H9 (cell line): ENCODE results near the gene PLPPR5. TPM values are rescaled to one million over a fixed set of nuclear protein-coding genes. Genes with fewer than 3 reads are reported as not detected.

ENCODE experiments used
- DNase-seq: peaks from one replicate; pipeline ENCODE4 v3.0.0-alpha.2; 2017
- H2AFZ ChIP-seq: one replicate; pipeline ENCODE4 v1.6.1; 2013; ENCODE audit warnings: mild to moderate bottlenecking, low read length, control low read depth, moderate library complexity
- H2AK5ac ChIP-seq: 2 replicates; pipeline ENCODE4 v1.6.1; 2013; ENCODE audit warnings: low read length, control low read depth, mixed read lengths; ENCODE audit not compliant: insufficient read length
- H2BK120ac ChIP-seq: one replicate; pipeline ENCODE4 v1.6.1; 2013; ENCODE audit warnings: low read depth, mild to moderate bottlenecking, low read length, control low read depth, inconsistent platforms; ENCODE audit not compliant: poor library complexity, severe bottlenecking
- H2BK12ac ChIP-seq: 2 replicates; pipeline ENCODE4 v1.6.1; 2013; ENCODE audit warnings: low read length, control low read depth, mixed read lengths, low read depth; ENCODE audit not compliant: insufficient read length
- H2BK15ac ChIP-seq: 2 replicates; pipeline ENCODE4 v1.6.1; 2013; ENCODE audit warnings: low read depth, low read length, control low read depth
- H2BK20ac ChIP-seq: one replicate; pipeline ENCODE4 v1.6.1; 2013; ENCODE audit warnings: low read depth, mild to moderate bottlenecking, low read length, control low read depth, inconsistent platforms; ENCODE audit not compliant: poor library complexity, severe bottlenecking
- H2BK5ac ChIP-seq: 2 replicates; pipeline ENCODE4 v1.6.1; 2013; ENCODE audit warnings: low read length, control low read depth, mixed read lengths; ENCODE audit not compliant: insufficient read length
- H3K14ac ChIP-seq: 2 replicates; pipeline ENCODE4 v1.6.1; 2013; ENCODE audit warnings: low read length, control low read depth; ENCODE audit not compliant: insufficient read depth
- H3K18ac ChIP-seq: 2 replicates; pipeline ENCODE4 v1.6.1; 2013; ENCODE audit warnings: low read depth, mild to moderate bottlenecking, mixed read lengths, low read length, control low read depth; ENCODE audit not compliant: insufficient read length
- H3K23ac ChIP-seq: 2 replicates; pipeline ENCODE4 v1.6.1; 2013; ENCODE audit warnings: low read length, control low read depth, mixed read lengths, low read depth; ENCODE audit not compliant: insufficient read length
- H3K23me2 ChIP-seq: 2 replicates; pipeline ENCODE4 v1.6.1; 2013; ENCODE audit warnings: low read depth, mild to moderate bottlenecking, mixed read lengths, low read length, control low read depth; ENCODE audit not compliant: insufficient read length, poor library complexity, severe bottlenecking
- H3K27ac ChIP-seq: 2 replicates; pipeline ENCODE4 v1.5.1; 2013; ENCODE audit warnings: low read length, control low read depth, mixed read lengths, low read depth; ENCODE audit not compliant: insufficient read length
- H3K27me3 ChIP-seq: 2 replicates; pipeline ENCODE4 v1.6.1; 2013; ENCODE audit warnings: low read length, control low read depth, inconsistent platforms; ENCODE audit not compliant: insufficient read depth
- H3K4ac ChIP-seq: 2 replicates; pipeline ENCODE4 v1.6.1; 2013; ENCODE audit warnings: low read depth, mild to moderate bottlenecking, control low read depth, inconsistent platforms, low read length, moderate library complexity
- H3K4me1 ChIP-seq: 2 replicates; pipeline ENCODE4 v1.6.1; 2013; ENCODE audit warnings: low read length, control low read depth, inconsistent platforms; ENCODE audit not compliant: insufficient read depth
- H3K4me2 ChIP-seq: 2 replicates; pipeline ENCODE4 v1.6.1; 2013; ENCODE audit warnings: low read length, control low read depth, mixed read lengths; ENCODE audit not compliant: insufficient read length, insufficient read depth
- H3K56ac ChIP-seq: 2 replicates; pipeline ENCODE4 v1.6.1; 2013; ENCODE audit warnings: low read depth, mild to moderate bottlenecking, mixed read lengths, low read length, control low read depth; ENCODE audit not compliant: insufficient read length
- H3K79me1 ChIP-seq: 2 replicates; pipeline ENCODE4 v1.6.1; 2013; ENCODE audit warnings: low read depth, mild to moderate bottlenecking, moderate library complexity, low read length, control low read depth, inconsistent platforms; ENCODE audit not compliant: insufficient read depth, poor library complexity, severe bottlenecking
- H3K79me2 ChIP-seq: 2 replicates; pipeline ENCODE4 v1.6.1; 2013; ENCODE audit warnings: low read length, control low read depth, inconsistent platforms; ENCODE audit not compliant: insufficient read depth
- H3K9ac ChIP-seq: 2 replicates; pipeline ENCODE4 v1.6.1; 2013; ENCODE audit warnings: low read length, control low read depth, mixed read lengths; ENCODE audit not compliant: insufficient read length; ENCODE audit errors: extremely low read depth
- H3K9me3 ChIP-seq: one replicate; pipeline ENCODE4 v1.6.1; 2013; ENCODE audit warnings: low read depth, low read length, inconsistent platforms; ENCODE audit not compliant: control insufficient read depth
- H3T11ph ChIP-seq: one replicate; pipeline ENCODE4 v1.6.1; 2013; ENCODE audit warnings: mild to moderate bottlenecking, low read length, control low read depth, inconsistent platforms
- H4K20me1 ChIP-seq: one replicate; pipeline ENCODE4 v1.6.1; 2013; ENCODE audit not compliant: control insufficient read depth, insufficient read length, insufficient read depth
- H4K5ac ChIP-seq: 2 replicates; pipeline ENCODE4 v1.6.1; 2013; ENCODE audit warnings: low read depth, mild to moderate bottlenecking, mixed read lengths, low read length, control low read depth; ENCODE audit not compliant: insufficient read length
- H4K8ac ChIP-seq: replicated peaks from 2 replicates; pipeline ENCODE4 v1.6.1; 2013; ENCODE audit warnings: low read length, control low read depth, mixed read lengths, low read depth; ENCODE audit not compliant: insufficient read length
- H4K91ac ChIP-seq: 2 replicates; pipeline ENCODE4 v1.6.1; 2013; ENCODE audit warnings: low read depth, mild to moderate bottlenecking, moderate library complexity, mixed read lengths, low read length, control low read depth; ENCODE audit not compliant: insufficient read length
- H3K27ac Mint-ChIP-seq, 3 experiments: 2 replicates in 2 of 3; 3 replicates in 1 of 3; pipeline ENCODE4 v1.8.0; 2020 to 2021; ENCODE audit warnings: mixed read lengths in 3 of 3, mild to moderate bottlenecking in 1 of 3, moderate library complexity in 1 of 3
- H3K27me3 Mint-ChIP-seq: 2 replicates; pipeline ENCODE4 v1.8.0; 2021; ENCODE audit warnings: low read depth, mild to moderate bottlenecking, moderate library complexity, mixed read lengths
- H3K36me3 Mint-ChIP-seq, 3 experiments: 2 replicates in 2 of 3; 3 replicates in 1 of 3; pipeline ENCODE4 v1.8.0; 2020 to 2021; ENCODE audit warnings: low read depth in 3 of 3, mixed read lengths in 3 of 3; ENCODE audit not compliant: insufficient read depth in 1 of 3
- H3K4me1 Mint-ChIP-seq, 2 experiments: 2 replicates each; pipeline ENCODE4 v1.8.0; 2020; ENCODE audit warnings: mixed read lengths in 2 of 2
- H3K4me3 Mint-ChIP-seq, 2 experiments: 2 replicates in 1 of 2; 3 replicates in 1 of 2; pipeline ENCODE4 v1.8.0; 2020 to 2021; ENCODE audit warnings: mild to moderate bottlenecking in 2 of 2, mixed read lengths in 2 of 2, moderate library complexity in 1 of 2
- H3K9me3 Mint-ChIP-seq, 2 experiments: 2 replicates in 1 of 2; 3 replicates in 1 of 2; pipeline ENCODE4 v1.8.0; 2020; ENCODE audit warnings: mild to moderate bottlenecking in 2 of 2, mixed read lengths in 2 of 2, moderate library complexity in 1 of 2
- WGBS: extraction: QIAGEN DNeasy Blood & Tissue Kit; methylation state at CpG from one replicate; pipeline ENCODE4 v1.1.7; 2013; ENCODE audit warnings: missing lambda C conversion rate, low lambda C conversion rate, mixed read lengths; ENCODE audit not compliant: insufficient read length; ENCODE audit errors: extremely low coverage; 5-methylcytosine and 5-hydroxymethylcytosine counted together
- total RNA-seq: library from RNA; stranded (reverse); gene quantifications from 2 replicates; pipeline ENCODE4 v1.2.1, GENCODE V29; 2021
- TF ChIP-seq, protein P1 (sequence below): fragments of 200-600 bp; sonication (generic); conservative IDR thresholded peaks from 3 replicates; pipeline ENCODE4 v1.8.0; 2021; ENCODE audit warnings: antibody characterized with exemption, mild to moderate bottlenecking

PLPPR5 gene
- total RNA-seq, 1 experiment from 2014 or later, result 1.4 TPM

DNA sequence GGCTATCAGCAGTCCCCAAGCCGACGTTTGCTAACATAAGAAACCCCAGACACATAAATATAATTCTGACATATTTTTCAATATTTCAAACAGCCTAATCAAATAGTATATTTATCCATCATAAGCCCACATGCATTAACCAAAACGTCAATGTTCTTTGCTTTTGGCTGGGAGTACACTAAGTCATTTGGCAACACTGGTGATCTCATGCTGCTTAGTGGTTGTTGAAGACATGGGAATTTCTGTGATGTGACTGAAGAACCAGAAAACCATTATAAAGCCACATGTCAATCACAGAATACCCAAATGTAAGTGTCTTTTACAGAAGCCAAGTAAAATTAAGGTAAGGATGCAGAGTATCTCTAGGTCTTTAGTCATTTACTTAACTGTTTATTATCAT, 57.6 kb downstream of the PLPPR5 start:
- no peak overlapping the region for H3K27ac ChIP-seq
- H3K4me2 ChIP-seq, result no peak overlapping the region
- Mint-ChIP-seq H3K4me1 (peaks cover 9 to 15% of the 10 kb centered on the region in 2 experiments), H3K36me3 (no peaks in the 10 kb centered on the region), H3K9me3 (no peaks in the 10 kb centered on the region), H3K27me3 (no peaks in the 10 kb centered on the region), H3K4me3 (no peak overlapping the region), H3K27ac (no peak overlapping the region)
- no peaks in the 10 kb centered on the region for H3K79me1 ChIP-seq
- H2BK12ac ChIP-seq, result no peak overlapping the region
- H2AFZ ChIP-seq, result no peak overlapping the region
- H3K4ac ChIP-seq, result no peak overlapping the region
- H3K9me3 ChIP-seq, result no peaks in the 10 kb centered on the region
- no peak overlapping the region for H4K8ac ChIP-seq
- H2BK15ac ChIP-seq, result no peak overlapping the region
- no peak overlapping the region for H4K91ac ChIP-seq
- H3K23ac ChIP-seq, result no peak overlapping the region
- no peak overlapping the region for H3T11ph ChIP-seq
- no peaks in the 10 kb centered on the region for H3K79me2 ChIP-seq
- no peaks in the 10 kb centered on the region for H3K27me3 ChIP-seq
- no peak overlapping the region for H2AK5ac ChIP-seq
- TF ChIP-seq, protein P1, sequence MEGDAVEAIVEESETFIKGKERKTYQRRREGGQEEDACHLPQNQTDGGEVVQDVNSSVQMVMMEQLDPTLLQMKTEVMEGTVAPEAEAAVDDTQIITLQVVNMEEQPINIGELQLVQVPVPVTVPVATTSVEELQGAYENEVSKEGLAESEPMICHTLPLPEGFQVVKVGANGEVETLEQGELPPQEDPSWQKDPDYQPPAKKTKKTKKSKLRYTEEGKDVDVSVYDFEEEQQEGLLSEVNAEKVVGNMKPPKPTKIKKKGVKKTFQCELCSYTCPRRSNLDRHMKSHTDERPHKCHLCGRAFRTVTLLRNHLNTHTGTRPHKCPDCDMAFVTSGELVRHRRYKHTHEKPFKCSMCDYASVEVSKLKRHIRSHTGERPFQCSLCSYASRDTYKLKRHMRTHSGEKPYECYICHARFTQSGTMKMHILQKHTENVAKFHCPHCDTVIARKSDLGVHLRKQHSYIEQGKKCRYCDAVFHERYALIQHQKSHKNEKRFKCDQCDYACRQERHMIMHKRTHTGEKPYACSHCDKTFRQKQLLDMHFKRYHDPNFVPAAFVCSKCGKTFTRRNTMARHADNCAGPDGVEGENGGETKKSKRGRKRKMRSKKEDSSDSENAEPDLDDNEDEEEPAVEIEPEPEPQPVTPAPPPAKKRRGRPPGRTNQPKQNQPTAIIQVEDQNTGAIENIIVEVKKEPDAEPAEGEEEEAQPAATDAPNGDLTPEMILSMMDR, result no peak
- no CpG with 5 or more reads among the region's 3 CpGs for WGBS
- H3K23me2 ChIP-seq, result no peaks in the 10 kb centered on the region
- no peaks in the 10 kb centered on the region for H4K20me1 ChIP-seq
- H3K9ac ChIP-seq, result no peak overlapping the region
- H2BK20ac ChIP-seq, result no peak overlapping the region
- no peak overlapping the region for H3K56ac ChIP-seq
- H2BK120ac ChIP-seq, result no peak overlapping the region
- no peak overlapping the region for H2BK5ac ChIP-seq
- H3K14ac ChIP-seq, result no peak overlapping the region
- H3K4me1 ChIP-seq, result no peaks in the 10 kb centered on the region
- no peak overlapping the region for H4K5ac ChIP-seq
- DNase-seq, result no peak
- no peak overlapping the region for H3K18ac ChIP-seq
